ENCODE data around the gene CRMP1. TPM values are rescaled to one million over a fixed set of nuclear protein-coding genes. Genes with fewer than 3 reads are reported as not detected.

CRMP1 gene
- total RNA-seq, 1 donor from 2014 or later = 0.34 TPM

DNA sequence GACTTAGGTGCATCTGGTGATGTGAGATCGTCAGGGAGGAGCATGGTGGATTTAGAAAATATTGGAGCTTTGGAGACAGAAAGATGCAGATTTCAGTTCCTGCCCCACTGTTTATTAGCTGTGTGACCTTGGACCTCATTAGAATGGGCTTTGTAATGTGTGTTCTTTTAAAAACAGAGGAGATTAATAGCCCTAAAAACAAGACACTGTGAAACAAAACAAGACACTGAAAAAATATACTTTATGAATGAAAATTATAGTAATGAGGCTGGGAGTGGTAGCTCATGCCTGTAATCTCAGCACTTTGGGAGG, 102.4 kb downstream of the CRMP1 start:
- DNase-seq = no peak

DNA sequence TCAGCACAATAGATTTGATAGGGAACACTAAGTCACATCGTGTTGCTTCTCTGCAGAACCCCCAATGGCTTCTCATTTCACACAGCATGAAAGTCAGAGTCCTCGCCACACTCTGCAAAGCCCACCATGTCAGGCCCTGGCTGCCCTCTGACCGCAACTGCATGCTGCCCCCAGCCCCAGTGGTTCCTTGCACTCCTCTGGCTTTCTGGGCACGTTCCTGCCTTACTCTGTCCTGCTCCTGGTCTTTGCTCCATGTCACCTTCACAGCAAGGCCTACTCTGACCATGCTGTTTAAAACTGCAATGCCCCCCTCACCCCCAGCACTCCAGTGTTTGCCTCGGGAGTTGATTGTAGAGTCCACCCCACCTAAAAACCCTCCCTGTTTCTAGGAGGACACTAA, 103.7 kb downstream of the CRMP1 start:
- no peak for DNase-seq

DNA sequence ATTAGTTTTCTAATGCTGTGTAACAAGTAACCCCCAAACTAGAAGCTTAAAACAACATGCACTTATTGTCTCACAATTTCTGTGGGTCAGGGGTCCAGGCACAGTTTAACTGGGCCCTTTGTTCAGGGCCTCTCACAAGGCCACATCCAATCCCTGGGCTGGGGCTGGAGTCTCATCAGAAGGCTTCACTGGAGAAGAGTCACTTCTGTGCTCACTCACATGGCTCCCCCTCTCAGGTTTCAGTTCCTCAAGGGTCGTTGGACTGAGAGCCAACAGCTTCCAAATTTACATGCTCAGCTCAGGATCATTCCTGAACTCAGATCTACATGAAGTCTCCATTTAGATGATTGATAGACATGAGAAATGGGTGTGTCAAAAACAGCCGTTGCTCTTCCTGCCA, 104.7 kb downstream of the CRMP1 start:
- no peak for DNase-seq

DNA sequence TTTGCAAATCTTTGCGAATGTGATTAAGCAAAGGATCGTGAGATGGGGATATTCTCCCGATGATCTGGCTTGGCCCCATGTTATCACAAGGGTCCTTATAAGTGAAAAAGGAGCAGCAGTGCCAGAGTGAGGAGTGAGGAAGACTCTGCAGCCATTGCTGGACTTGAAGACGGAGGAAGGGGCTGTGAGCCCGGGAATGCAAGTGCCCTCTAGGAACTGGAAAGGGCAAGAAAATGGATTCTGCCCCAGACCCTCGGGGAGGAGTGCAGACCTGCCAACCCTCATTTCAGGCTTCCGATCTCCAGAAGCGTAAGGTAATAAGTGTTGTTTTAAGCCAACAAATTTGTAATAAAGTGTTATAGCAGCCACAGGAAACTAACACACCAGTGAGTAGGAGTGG, 105.6 kb downstream of the CRMP1 start:
- DNase-seq = no peak

DNA sequence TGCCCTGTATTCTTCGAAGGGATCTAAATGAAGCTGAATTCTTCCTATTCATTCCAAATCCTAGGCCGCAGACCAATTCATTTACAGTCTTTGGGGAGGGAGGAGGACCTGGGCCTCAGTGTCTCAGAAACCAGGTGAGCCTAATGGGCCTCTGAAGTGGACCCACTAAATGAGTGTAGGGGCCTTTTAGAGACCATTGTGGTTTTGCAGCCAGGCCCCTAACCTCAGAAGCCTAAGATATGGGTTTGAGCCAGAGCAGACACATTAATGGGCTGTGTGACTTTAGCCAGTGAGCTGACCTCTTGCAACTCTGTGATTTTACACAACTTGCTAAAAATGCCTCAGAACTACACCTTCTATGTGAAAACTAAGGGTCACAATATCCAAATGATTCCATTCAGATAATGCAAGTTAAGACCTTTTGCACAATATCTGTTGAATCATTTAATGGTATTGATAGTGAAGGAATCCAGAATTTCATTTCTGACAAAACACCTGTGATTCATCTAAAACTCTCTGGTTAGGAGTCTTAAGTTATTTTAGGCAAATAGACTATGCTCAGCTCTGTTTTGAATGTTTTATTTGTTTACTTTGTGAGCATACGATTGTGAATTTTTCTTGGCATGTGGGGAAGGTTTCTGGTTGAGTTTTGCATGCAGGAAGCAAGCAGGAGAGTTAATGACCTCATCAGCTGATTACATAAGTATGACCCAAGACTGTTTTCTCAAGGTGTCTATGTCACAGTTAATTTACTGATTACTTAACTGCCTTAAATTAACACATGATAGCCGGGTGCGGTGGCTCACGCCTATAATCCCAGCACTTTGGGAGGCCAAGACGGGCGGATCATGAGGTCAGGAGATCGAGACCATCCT, 106.8 kb downstream of the CRMP1 start:
- peak; percentile 50 for DNase-seq

DNA sequence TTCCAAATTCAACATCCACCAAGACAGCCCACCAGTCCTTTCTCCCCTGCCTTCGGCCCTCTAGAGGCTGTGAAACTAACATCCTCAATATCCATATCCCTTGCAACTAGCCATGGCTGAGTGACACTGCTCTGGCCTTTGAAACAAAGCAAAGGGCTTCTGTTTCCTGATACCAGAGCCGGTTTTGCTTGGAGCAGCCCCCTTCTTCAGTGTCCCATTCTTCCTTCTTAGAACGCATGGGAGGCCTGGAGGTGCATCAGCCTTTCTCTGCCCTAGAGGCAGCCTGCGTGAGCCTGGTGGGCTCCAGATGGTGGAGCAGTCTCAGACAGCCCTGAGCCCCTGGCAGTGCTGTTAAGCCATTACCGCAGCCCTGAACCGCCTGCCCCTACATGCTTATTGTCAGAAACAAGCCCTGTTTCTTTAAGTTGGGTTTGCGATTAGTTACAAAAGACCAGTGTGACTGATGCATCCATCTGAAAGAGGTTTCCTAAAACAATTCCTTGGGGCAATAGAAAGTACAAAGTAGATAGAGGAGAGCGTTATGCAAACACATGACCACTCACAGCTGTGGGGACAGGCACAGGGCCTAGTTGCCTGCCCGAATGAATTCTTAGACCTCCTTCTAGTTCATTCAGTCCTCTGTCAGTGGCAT, 107.8 kb downstream of the CRMP1 start:
- no peak for DNase-seq

DNA sequence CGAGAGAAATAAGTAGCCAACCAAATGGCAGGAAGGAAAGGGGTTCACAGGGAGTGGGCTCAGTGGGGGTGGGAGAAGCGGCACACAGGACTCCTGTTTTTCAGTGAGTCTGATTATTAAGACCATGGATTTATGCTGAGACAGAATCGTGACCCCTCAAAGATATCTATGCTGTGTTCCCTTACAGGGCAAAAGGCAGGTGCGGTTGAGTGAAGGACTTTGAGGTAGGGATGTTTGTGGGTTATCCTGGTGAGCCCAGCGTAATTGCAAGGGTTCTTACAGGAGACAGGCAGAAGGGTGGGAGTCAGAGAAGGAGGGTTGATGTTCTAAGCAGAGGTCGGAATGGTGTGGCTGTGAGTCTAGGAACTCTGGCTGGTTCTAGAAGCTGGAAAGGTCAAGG, 108.9 kb downstream of the CRMP1 start:
- no peak for DNase-seq

DNA sequence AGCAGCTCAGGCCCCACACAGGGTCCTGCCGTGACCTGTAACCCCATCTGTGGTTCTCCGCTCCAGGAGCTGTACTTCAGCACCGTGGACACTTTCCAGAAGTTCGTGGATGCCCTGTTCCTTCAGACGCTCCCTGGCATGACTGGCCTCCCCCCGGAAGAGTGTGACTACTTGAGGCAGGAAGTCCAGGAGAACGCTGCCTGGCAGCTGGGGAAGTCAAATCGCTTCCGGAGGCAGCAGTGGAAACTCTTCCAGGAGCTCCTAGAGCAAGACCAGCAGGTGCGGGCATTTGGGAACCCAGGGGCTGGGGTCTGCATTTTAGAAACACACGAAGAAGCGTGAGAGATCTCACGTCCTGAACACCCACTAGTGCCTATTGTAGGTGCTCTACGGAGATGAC, 109.4 kb downstream of the CRMP1 start:
- DNase-seq = peak; percentile 15

DNA sequence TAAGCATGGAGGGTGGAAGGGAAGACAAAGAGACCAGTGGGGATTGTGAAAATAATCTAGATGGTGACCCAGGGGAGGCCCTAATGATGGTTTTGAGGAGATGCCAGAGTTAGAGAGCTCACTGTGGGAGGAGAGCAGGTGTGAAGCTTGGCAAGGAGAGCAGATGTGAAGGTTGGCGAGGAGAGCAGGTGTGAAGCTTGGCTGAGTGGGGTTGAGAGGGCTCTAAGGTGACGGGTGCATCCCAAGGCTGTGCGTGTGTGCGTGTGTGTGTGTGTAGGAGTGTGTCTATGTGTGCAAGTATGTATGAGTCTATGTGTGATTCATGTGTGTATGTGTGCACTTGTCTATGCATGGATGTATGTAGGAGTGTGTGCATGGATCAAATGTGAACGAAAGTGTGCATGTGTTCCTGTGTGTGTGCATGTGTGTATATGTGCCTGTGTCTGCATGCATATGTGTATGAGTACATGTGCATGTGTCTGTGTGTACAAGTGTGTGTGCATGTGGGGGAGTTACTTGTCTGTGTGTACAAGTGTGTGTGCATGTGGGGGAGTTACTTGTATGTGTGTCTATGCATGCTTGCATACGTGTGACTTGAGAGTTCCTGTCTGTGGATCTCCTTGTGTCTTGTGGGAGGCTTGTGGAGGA, 109.9 kb downstream of the CRMP1 start:
- DNase-seq = no peak

DNA sequence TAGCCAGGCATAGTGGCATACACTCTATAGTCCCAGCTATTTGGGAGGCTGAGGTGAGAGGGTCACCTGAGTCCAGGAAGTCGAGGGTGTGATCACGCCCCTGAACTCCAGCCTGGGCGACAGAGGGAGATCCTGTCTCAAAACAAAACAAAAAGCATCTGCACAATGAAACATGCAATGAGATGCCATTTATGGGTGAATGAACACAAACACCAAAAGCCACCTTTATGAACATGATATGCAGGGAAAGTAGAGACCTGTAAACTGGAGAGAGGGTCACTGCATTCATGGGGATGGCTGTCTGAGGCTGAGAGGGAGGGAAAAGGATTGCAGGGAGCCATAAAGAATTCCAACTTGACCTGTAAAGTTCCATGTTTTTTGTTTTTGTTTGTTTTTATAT, 111.2 kb downstream of the CRMP1 start:
- DNase-seq = no peak

DNA sequence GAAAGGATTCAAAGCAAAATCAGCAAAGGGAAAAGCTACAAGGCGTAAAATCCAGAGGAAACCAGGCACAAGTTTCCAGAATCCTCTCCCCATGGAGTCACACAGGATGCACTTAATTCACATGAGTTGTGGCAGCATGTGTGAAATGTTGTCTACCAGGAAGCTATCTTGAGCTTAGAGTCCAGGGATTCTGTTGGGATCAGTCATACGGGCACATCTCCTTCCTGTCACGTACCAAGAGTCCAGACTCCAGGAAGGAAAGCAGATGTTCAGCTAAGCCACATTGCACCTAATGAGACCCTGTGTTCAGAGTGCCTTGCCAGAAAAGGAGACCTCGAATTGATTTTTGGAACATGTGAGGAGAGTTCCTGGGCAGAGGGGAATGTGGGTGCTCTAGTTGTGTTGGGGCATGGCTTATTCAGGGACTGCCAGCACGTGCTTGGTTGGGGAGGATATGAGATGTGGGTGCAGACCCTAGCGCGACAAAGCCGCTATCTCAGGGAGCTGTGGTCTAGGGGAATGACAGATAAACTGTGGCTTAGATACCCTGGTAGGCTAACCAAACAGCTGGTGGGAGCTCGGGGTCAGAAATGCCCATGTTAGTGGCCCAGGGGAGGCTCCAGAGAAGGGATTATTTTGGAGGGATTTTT, 111.9 kb downstream of the CRMP1 start:
- DNase-seq = peak; percentile 41

DNA sequence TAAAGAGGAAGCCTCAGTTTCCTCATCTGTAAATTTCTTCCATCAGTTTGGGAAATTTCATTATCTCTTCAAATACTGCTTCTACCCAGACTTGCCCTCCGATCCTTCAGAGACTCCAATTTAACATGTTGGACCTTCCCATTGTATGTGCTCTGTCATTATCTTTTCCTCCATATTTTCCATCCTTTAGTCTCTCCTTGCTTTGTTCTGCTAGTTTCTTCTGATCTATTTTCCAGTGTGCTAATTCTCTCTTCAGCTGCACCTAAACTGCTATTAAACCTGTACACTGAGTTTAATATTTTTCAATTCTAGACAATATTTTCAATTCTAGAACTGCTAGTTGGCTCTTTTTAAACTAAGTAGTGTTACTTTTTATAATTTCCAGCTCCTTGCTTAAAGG, 116.4 kb downstream of the CRMP1 start:
- DNase-seq = no peak

DNA sequence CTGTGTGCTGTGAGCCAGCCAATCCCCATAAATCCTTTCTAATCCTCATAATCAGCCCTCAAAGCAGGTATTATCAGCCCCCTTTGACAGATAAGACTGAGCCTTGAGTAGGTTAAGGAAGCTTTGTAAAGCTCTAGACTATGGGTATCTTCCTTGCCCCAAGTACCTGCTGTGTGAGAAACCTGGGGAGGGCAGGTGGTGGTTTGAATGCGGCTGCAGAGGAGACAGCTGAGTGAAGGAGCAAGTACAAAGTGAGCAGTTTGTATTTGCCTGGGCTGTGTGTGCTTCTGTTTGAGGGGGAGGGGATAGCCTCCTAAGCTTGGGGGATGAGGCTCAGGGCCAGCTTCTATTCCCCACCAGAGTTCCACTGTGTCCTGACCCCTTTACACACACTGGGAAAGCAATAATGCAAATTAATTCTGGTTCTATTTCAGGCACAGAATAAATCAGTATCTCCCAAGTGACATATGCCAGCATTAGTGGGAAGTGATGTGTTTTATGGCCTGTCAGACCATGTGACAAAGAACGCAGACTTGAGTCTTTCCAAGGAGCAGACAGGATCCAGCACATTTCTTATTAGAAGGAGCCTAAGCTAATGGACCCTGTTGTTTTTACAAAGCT, 118.4 kb downstream of the CRMP1 start:
- DNase-seq = no peak

DNA sequence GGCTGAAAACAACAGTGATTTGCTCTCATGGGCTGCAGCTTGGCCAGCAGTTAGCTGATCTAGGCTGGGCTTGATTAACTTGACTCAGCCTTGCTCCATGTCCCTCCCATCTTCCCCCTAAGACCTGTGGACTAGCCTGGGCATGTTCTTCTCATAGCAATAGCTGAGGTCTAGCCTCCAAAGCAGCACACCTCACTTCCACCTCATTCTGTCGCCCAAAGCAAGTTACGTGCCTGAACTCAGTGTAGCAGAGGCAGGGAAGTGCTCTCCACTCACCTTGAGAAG, 119.7 kb downstream of the CRMP1 start:
- DNase-seq = no peak

DNA sequence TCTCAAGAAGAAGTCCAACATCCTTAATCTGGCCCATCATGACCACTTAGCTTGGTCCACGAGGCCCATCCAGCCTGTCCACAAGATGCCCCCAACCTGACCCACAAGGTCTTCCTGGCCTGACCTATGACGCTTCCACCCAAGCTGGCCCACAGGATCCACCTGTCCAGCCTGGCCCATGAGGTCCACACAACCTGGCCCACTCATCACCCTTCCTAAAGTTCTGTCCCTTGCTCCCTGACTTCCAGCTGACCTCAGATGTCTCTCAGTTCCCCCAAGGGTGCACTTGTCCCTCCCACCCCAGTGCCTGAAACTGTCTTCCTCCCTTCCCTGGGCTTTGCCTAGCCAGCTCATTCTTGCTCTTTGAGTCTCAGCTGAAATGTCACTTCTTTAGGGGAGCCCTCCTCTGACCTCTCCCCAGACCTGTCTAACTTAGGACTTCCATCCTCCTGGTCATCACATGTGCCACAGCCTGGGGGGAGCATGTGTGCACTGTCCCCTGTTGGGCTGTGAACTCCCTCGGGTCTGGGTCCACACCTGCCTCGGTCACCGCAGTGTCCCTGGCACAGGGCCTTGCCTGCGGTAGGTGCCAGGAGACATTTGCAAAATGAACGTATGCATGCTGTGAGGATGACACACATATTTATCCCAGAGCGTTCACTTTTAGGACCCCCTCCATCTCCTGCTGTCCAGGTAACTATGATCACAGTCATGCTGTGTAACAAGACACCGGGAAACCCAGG, 120.2 kb downstream of the CRMP1 start:
- DNase-seq = no peak

Other genes with a start within 250 kb of the CRMP1 start
- gene EVC2, start 184.5 kb downstream of the CRMP1 start, total RNA-seq = 8.7 and 11.9 TPM in 2 replicates
- gene EVC, start 181.9 kb downstream of the CRMP1 start, total RNA-seq = 14.1 and 20.4 TPM in 2 replicates
- under 0.01 and 0.05 TPM in 2 replicates for gene C4orf50, start 125.3 kb upstream of the CRMP1 start, total RNA-seq